D721Med (cell line): ENCODE results near the gene MIB2.

Experiments
- DNase-seq: peaks from one replicate; pipeline ENCODE4 v3.0.0; 2011; ENCODE audit warnings: low spot score; ENCODE audit not compliant: insufficient read length
- FAIRE-seq: peaks from 2 replicates; lab custom pipeline; 2011; peaks lifted over from hg19 to GRCh38; lab: Jason Lieb, UNC
- CTCF ChIP-seq: IDR thresholded peaks from 2 replicates; pipeline ENCODE4 v1.5.1; 2012; ENCODE audit warnings: mild to moderate bottlenecking, control low read depth; ENCODE audit not compliant: insufficient read depth; ENCODE audit errors: missing control alignments

Gene MIB2

GRCh38 chr1:1677718-1678580 is 62.6 kb downstream of the MIB2 start:
- FAIRE-seq (no peak), DNase-seq (no peak)
- no peak for TF ChIP-seq CTCF

- DNase-seq (no peak), FAIRE-seq (no peak)
- TF ChIP-seq CTCF, result no peak
Observed at GRCh38 chr1:1678581-1679380, 63.5 kb downstream of the MIB2 start.
